Measurements from ENCODE around the gene NEUROD2. TPM values are rescaled to one million over a fixed set of nuclear protein-coding genes. Genes with fewer than 3 reads are reported as not detected.

NEUROD2 gene
- total RNA-seq, 1 donor from 2014 or later = not detected

DNA sequence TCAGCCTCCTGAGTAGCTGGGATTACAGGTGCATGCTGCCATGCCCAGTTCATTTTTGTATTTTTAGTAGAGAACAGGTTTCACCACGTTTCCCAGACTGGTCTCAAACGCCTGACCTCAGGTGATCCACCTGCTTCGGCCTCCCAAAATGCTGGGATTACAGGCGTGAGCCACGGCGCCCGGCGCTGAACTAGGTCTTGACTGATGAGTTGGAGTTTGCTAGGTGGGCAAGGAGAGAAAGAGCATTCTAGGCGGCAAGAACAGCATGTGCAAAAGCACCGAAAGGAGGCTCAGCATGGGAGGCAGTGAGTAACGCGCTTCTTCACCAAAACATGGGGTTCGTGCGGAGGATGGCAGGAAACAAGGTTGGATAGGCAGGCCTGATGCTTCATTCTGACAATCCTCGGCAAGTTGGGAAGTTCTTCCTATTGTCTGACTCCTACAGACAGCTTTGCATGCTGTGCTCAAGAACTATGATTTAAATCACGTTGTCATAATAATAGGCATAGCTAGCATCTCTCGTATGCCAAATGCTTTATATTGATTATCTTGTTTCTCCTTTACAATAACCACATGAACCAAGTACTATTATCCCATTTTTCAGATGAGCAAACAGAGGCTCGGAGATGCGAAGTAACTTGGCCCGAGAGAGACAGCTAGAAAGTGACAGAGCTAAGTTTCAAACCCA is 26.5 kb downstream of the NEUROD2 start:
- no peak overlapping the region for H3K4me3 Mint-ChIP-seq
- no peak overlapping the region for H3K27ac Mint-ChIP-seq (ENCODE audit: unreplicated experiment)
- H3K27me3 Mint-ChIP-seq (ENCODE audit: low read depth) = peaks cover 34% of the 10 kb centered on the region
- H3K4me1 Mint-ChIP-seq = peaks cover 12% of the 10 kb centered on the region
- H3K36me3 Mint-ChIP-seq (ENCODE audit: low read depth) = no peaks in the 10 kb centered on the region
- no peaks in the 10 kb centered on the region for H3K9me3 Mint-ChIP-seq
- DNase-seq (ENCODE audit: low read depth, low spot score) = no peak
- no peak for TF ChIP-seq CTCF (conservative IDR thresholded peaks at IDR 0.05)

DNA sequence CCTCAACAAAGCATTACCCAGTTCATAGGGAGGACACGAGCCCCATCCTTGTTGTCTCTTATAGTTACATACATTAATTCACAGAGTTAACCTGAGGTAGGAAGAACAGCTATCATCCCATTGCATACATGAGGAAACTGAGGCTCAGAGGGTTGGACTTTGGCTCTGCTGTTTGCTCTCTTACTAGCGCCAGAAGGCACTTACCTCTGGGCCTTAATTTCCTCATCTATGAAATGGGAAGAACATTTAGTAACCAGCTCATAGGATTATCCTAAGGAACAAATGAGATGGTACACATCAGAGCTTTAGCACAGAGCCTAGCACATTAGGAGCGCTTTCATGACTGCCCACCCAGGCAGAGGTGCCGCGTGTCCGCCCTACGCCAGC is 27.6 kb downstream of the NEUROD2 start:
- no peaks in the 10 kb centered on the region for H3K9me3 Mint-ChIP-seq
- DNase-seq (ENCODE audit: low read depth, low spot score) = no peak
- H3K36me3 Mint-ChIP-seq (ENCODE audit: low read depth) = no peaks in the 10 kb centered on the region
- peaks cover 12% of the 10 kb centered on the region for H3K4me1 Mint-ChIP-seq
- H3K4me3 Mint-ChIP-seq = no peak overlapping the region
- no peak overlapping the region for H3K27ac Mint-ChIP-seq (ENCODE audit: unreplicated experiment)
- peaks cover 40% of the 10 kb centered on the region for H3K27me3 Mint-ChIP-seq (ENCODE audit: low read depth)
- TF ChIP-seq CTCF (conservative IDR thresholded peaks at IDR 0.05) = no peak

- TF ChIP-seq CTCF (conservative IDR thresholded peaks at IDR 0.05) = no peak
- no peaks in the 10 kb centered on the region for H3K36me3 Mint-ChIP-seq (ENCODE audit: low read depth)
- DNase-seq (ENCODE audit: low read depth, low spot score) = no peak
- peak overlapping the region; percentile 53 for H3K4me3 Mint-ChIP-seq
- H3K4me1 Mint-ChIP-seq = peaks cover 12% of the 10 kb centered on the region
- H3K9me3 Mint-ChIP-seq = no peaks in the 10 kb centered on the region
- H3K27me3 Mint-ChIP-seq (ENCODE audit: low read depth) = peaks cover 37% of the 10 kb centered on the region
- H3K27ac Mint-ChIP-seq (ENCODE audit: unreplicated experiment) = no peak overlapping the region
Measured at GRCh38 chr17:39579318-39580081, 28.2 kb downstream of the NEUROD2 start.

DNA sequence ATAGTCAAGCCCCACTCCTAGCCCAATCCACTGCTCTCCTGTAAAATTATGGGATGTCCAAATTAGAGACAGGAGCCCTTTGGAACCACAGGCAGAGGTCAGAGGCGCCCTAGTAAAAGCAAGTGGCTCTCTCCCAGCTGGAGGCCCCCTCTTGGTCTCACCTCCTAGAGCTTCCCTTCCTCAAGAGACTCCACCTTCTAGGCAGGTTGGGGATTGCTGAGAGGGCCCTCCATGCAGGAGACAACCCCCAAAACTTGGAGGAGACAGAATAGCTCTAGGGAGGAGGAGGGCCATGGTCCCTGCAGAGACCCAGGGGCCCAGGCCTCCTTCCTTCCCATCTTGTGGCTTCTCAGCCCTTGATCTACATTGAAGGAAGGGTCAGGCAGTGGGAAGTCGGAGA is 29.4 kb downstream of the NEUROD2 start:
- Mint-ChIP-seq H3K4me3 (no peak overlapping the region), H3K27ac (ENCODE audit: unreplicated experiment) (no peak overlapping the region), H3K27me3 (ENCODE audit: low read depth) (peaks cover 30% of the 10 kb centered on the region), H3K4me1 (peaks cover 17% of the 10 kb centered on the region), H3K9me3 (no peaks in the 10 kb centered on the region), H3K36me3 (ENCODE audit: low read depth) (no peaks in the 10 kb centered on the region)
- no peak for DNase-seq (ENCODE audit: low read depth, low spot score)
- TF ChIP-seq CTCF (conservative IDR thresholded peaks at IDR 0.05) = no peak

GRCh38 chr17:39576187-39576586 is 31.5 kb downstream of the NEUROD2 start:
- peaks cover 16% of the 10 kb centered on the region for H3K27me3 Mint-ChIP-seq (ENCODE audit: low read depth)
- H3K4me1 Mint-ChIP-seq = peaks cover 17% of the 10 kb centered on the region
- peak; percentile 64 for TF ChIP-seq CTCF (conservative IDR thresholded peaks at IDR 0.05)
- peak; percentile 37 for DNase-seq (ENCODE audit: low read depth, low spot score)
- H3K9me3 Mint-ChIP-seq = peaks cover under 1% of the 10 kb centered on the region
- H3K27ac Mint-ChIP-seq (ENCODE audit: unreplicated experiment) = no peak overlapping the region
- peaks cover 5% of the 10 kb centered on the region for H3K36me3 Mint-ChIP-seq (ENCODE audit: low read depth)
- peak overlapping the region; percentile 60 for H3K4me3 Mint-ChIP-seq

All from neural crest cell (in vitro differentiated cells).